ENCODE data around the gene TADA2B. TPM values are rescaled to one million over a fixed set of nuclear protein-coding genes. Genes with fewer than 3 reads are reported as not detected.

TADA2B gene
- total and polyA plus RNA-seq, 2 donors (not counting 1 experiment from before 2014, with no cell fraction given): 13.6 to 38.5 TPM

DNA sequence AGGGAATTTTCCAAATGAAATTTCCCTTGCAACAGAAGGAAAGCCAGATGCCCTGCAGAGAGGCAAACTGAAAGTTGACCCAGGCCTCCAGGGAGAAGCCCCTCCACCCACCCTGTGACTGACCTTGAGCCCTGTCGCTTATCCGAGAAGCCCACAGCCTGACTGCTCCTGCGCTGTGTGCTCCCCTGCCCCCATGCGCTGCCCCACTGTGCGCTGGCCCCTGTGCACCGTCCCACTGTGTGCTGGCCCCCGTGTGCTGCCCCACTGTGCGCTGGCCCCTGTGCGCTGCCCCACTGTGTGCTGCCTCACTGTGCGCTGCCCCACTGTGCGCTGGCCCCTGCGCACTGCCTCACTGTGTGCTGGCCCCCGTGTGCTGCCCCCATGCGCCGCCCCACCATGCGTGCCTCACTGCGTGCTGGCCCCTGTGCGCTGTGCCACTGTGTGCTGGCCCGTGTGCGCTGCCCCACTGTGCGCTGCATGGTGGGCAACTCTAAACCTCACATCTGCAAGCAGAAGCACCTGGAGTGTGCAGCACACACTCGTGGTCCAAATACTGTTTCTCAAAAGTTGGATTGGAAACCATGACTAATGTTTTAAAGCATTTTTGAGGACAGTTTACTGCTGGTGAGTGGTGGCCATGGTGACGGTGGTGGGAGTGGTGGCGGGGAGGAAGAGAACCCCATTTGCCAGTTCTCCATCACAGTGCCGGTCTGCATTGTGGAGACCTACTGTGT lies 33.0 kb downstream of the TADA2B start:
- Histone ChIP-seq H3K9ac (ENCODE audit: low read length) (no peak overlapping the region), H4K20me1 (ENCODE audit: control insufficient read depth, insufficient read depth, low read length, poor library complexity, severe bottlenecking) (no peaks in the 10 kb centered on the region), H3K4me1 (ENCODE audit: control insufficient read depth in 2 of 2, insufficient read depth in 2 of 2, low read length in 2 of 2) (no peaks in the 10 kb centered on the region), H3K36me3 (replicated peaks in 1 of 2; ENCODE audit: control extremely low read depth in 1 of 2, control insufficient read depth in 1 of 2, extremely low read depth in 1 of 2, insufficient read depth in 2 of 2, low read length in 1 of 2) (no peaks in the 10 kb centered on the region), H2AFZ (ENCODE audit: insufficient read depth, low read depth, low read length, poor library complexity, severe bottlenecking) (no peak overlapping the region), H3K4me2 (replicated peaks; ENCODE audit: low read depth, low read length, poor library complexity, severe bottlenecking) (no peak overlapping the region), H3K4me3 (ENCODE audit: control extremely low read depth in 1 of 5, extremely low read depth in 1 of 5, insufficient read depth in 1 of 5, low read depth in 2 of 5, low read length in 4 of 5) (no peak overlapping the region), H3K9me3 (ENCODE audit: control extremely low read depth in 1 of 3, control insufficient read depth in 2 of 3, insufficient read depth in 1 of 3, low read length in 2 of 3) (peaks cover 0 to 7% (median 0%) of the 10 kb centered on the region in 3 donors), H3K27ac (ENCODE audit: low read length in 2 of 2) (no peak overlapping the region), H3K27me3 (replicated peaks in 1 of 4; ENCODE audit: control extremely low read depth in 1 of 4, control insufficient read depth in 3 of 4, insufficient read depth in 4 of 4, low read length in 3 of 4) (peaks cover 0 to 3% (median under 1%) of the 10 kb centered on the region in 4 experiments), H3K79me2 (ENCODE audit: control insufficient read depth, insufficient read depth, low read length) (no peaks in the 10 kb centered on the region)
- H3K27me3 Mint-ChIP-seq: peaks cover 19% of the 10 kb centered on the region
- no peak for ATAC-seq (ENCODE audit: low read depth)
- CTCF ChIA-PET: no interaction called here
- TF ChIP-seq EZH2 (IDR thresholded peaks at IDR 0.05; ENCODE audit: borderline replicate concordance, insufficient read depth, low read depth, low read length, poor library complexity, severe bottlenecking) (no peak), CTCF (IDR thresholded peaks at IDR 0.05) (no peak)
- no peaks in the 10 kb centered on the region for H3K9me3 Mint-ChIP-seq (ENCODE audit: insufficient read depth)
- no peak overlapping the region for H3K4me3 Mint-ChIP-seq
- WGBS (ENCODE audit: insufficient coverage): 83% methylated on average over 25 of the region's 25 CpGs
- DNase-seq: no peak
- POLR2A ChIA-PET: no interaction called here
- H3K27ac Mint-ChIP-seq: no peak overlapping the region
- intact Hi-C loops (cut with micrococcal nuclease): no loop called here
- H3K4me1 Mint-ChIP-seq: no peaks in the 10 kb centered on the region

DNA sequence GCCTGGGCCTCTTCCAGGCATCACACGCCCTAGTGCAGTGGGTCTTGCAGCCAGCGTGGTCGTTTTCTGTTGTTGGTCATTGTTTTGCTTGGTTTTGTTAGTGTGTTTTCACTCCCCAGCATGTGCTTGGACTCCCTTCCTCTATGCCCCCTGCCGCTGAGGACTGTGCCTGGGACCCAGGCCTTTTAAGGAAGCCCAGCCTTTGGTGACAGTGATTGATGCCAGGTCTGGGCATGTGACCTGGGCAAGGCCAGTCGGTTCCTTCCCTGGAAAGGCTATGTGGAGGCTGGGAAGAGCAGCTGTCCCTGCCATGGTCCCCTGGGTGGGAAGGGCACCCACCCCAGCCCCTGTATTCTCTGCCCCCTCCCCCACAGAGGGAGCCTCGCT lies 33.5 kb downstream of the TADA2B start:
- TF ChIP-seq CTCF (IDR thresholded peaks at IDR 0.05): no peak
- TF ChIP-seq EZH2 (IDR thresholded peaks at IDR 0.05; ENCODE audit: borderline replicate concordance, insufficient read depth, low read depth, low read length, poor library complexity, severe bottlenecking): no peak
- H2AFZ ChIP-seq (ENCODE audit: insufficient read depth, low read depth, low read length, poor library complexity, severe bottlenecking): no peak overlapping the region
- H3K4me1 ChIP-seq (ENCODE audit: control insufficient read depth in 2 of 2, insufficient read depth in 2 of 2, low read length in 2 of 2): no peaks in the 10 kb centered on the region
- Mint-ChIP-seq H3K4me1 (no peaks in the 10 kb centered on the region), H3K27me3 (peaks cover 24% of the 10 kb centered on the region), H3K4me3 (no peak overlapping the region), H3K9me3 (ENCODE audit: insufficient read depth) (no peaks in the 10 kb centered on the region), H3K27ac (no peak overlapping the region)
- H3K79me2 ChIP-seq (ENCODE audit: control insufficient read depth, insufficient read depth, low read length): no peaks in the 10 kb centered on the region
- no peak overlapping the region for H3K4me3 ChIP-seq (ENCODE audit: control extremely low read depth in 1 of 5, extremely low read depth in 1 of 5, insufficient read depth in 1 of 5, low read depth in 2 of 5, low read length in 4 of 5)
- intact Hi-C loops (cut with micrococcal nuclease): no loop called here
- WGBS (ENCODE audit: insufficient coverage): 71% methylated on average over 6 of the region's 6 CpGs
- no peak overlapping the region for H3K9ac ChIP-seq (ENCODE audit: low read length)
- peaks cover 0 to 2% (median 0%) of the 10 kb centered on the region in 4 experiments for H3K27me3 ChIP-seq (replicated peaks in 1 of 4; ENCODE audit: control extremely low read depth in 1 of 4, control insufficient read depth in 3 of 4, insufficient read depth in 4 of 4, low read length in 3 of 4)
- ATAC-seq (ENCODE audit: low read depth) (no peak), DNase-seq (no peak)
- ChIA-PET POLR2A (no interaction called here), CTCF (interaction anchor here (1.1 kb wide), 2 partner anchors 23 to 203 kb away, joined by 3 read pairs; no protein-coding TSS in a partner anchor)
- H3K36me3 ChIP-seq (replicated peaks in 1 of 2; ENCODE audit: control extremely low read depth in 1 of 2, control insufficient read depth in 1 of 2, extremely low read depth in 1 of 2, insufficient read depth in 2 of 2, low read length in 1 of 2): no peaks in the 10 kb centered on the region
- peaks cover 0 to 7% (median 0%) of the 10 kb centered on the region in 3 donors for H3K9me3 ChIP-seq (ENCODE audit: control extremely low read depth in 1 of 3, control insufficient read depth in 2 of 3, insufficient read depth in 1 of 3, low read length in 2 of 3)
- no peak overlapping the region for H3K4me2 ChIP-seq (replicated peaks; ENCODE audit: low read depth, low read length, poor library complexity, severe bottlenecking)
- no peaks in the 10 kb centered on the region for H4K20me1 ChIP-seq (ENCODE audit: control insufficient read depth, insufficient read depth, low read length, poor library complexity, severe bottlenecking)
- H3K27ac ChIP-seq (ENCODE audit: low read length in 2 of 2): no peak overlapping the region

Measured in B cell (primary cell).